Omental fat pad (tissue), 4 donors: ENCODE data around the gene ZNF334. TPM values are rescaled to one million over a fixed set of nuclear protein-coding genes. Genes with fewer than 3 reads are reported as not detected.

Experiments
- ATAC-seq: fragments of 150-250 bp; one replicate; pipeline ENCODE4 v1.9.1; 2016; ENCODE audit warnings: mild to moderate bottlenecking, moderate library complexity; ENCODE audit not compliant: low FRiP score
- DNase-seq: peaks from one replicate; pipeline ENCODE4 v3.0.0-alpha.2; 2019; ENCODE audit warnings: low spot score
- CTCF ChIP-seq, 3 donors: fragments of 450-650 bp; IDR thresholded peaks; one replicate each; pipeline ENCODE4 v1.5.1; 2016 to 2017; ENCODE audit warnings: antibody characterized with exemption in 3 of 3, mild to moderate bottlenecking in 3 of 3, moderate library complexity in 2 of 3
- total RNA-seq, 4 donors: library from RNA; depleted of rRNA; stranded (reverse); fragments of >200 nt; gene quantifications; one replicate each; pipeline ENCODE4 v1.1.0, GENCODE V29; 2016

Gene ZNF334
- total RNA-seq, 4 donors from 2014 or later: 1.2 to 7.3 (median 2.4) TPM

DNA sequence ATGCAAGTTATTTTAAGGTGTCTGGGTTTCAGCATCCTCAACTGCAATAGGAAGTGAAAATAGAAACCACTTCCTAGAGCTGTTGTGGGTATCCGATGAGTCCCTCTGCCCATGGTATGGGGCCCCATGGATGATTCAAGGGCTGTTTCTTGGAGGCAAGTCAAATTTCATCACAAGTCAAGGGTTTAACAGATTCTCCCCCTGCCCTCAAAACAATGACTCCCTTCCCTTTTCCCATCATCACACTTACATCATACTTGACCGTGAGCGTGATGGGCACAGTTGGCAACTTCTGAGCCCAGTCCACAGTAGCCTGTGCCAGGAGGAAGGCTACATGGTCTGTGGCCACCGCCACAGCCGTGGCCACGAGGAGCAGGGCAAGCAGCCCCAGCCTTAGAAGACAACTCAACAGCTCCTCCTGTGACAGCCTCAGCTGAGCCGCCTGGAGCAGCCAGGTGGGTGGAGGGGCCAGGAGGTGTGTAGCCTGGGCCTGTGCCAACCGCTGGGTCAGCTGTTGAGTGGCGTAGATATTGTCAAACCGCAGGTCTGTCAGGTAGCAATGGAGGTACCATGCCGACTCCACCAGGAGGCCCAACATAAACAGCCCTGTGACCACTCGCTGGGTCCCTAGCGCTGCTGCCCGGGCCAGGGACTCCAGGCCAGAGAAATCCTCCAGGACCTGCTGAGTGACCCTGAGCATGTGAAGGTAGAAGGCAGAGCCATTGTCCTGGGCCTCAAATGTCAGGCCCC, 31.9 kb upstream of the ZNF334 start:
- no peak for DNase-seq
- TF ChIP-seq CTCF (IDR thresholded peaks at IDR 0.05): no peak
- ATAC-seq: no peak

DNA sequence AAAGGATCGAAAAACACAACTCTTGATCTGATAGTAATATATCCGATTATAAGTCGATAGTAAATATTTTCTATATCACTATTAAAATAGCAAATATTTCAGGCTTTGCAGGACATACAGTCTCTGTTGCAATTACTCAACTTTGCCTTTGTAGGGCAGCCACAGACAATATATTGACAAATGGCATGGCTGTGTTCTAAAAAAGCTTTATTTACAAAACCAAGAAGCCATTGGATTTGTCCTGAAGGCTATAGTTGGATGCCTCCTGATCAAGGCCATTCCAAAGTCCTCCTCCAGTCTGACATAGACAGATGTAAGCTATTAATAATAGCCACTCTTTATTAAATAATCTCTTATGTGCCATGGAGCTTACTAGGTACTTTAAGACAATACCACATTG, 31.2 kb upstream of the ZNF334 start:
- DNase-seq (no peak), ATAC-seq (no peak)
- TF ChIP-seq CTCF (IDR thresholded peaks at IDR 0.05): no peak

- TF ChIP-seq CTCF (IDR thresholded peaks at IDR 0.05): no peak
- ATAC-seq: no peak
These were observed 30.6 kb upstream of the ZNF334 start for GRCh38 chr20:46543959-46544358.

GRCh38 chr20:46543033-46543432, 29.7 kb upstream of the ZNF334 start:
- no peak for ATAC-seq
- no peak for TF ChIP-seq CTCF (IDR thresholded peaks at IDR 0.05)
- DNase-seq: no peak

More at GRCh38 chr20:46543959-46544358, 30.6 kb upstream of the ZNF334 start:
- DNase-seq: no peak

GRCh38 chr20:46541229-46541935, 28.0 kb upstream of the ZNF334 start:
- DNase-seq: no peak
- no peak for ATAC-seq
- no peak for TF ChIP-seq CTCF (IDR thresholded peaks at IDR 0.05)

- ATAC-seq: no peak
- TF ChIP-seq CTCF (IDR thresholded peaks at IDR 0.05): no peak
- no peak for DNase-seq
These were observed 25.8 kb upstream of the ZNF334 start for GRCh38 chr20:46539113-46539512.

- ATAC-seq (no peak), DNase-seq (no peak)
- no peak for TF ChIP-seq CTCF (IDR thresholded peaks at IDR 0.05)
These were observed 17.3 kb upstream of the ZNF334 start for GRCh38 chr20:46530640-46531039.
